SJSA1 (cell line): ENCODE results near the gene PFAS. TPM values are rescaled to one million over a fixed set of nuclear protein-coding genes. Genes with fewer than 3 reads are reported as not detected.

ENCODE experiments used
- DNase-seq, 2 experiments: peaks; one replicate each; pipeline ENCODE4 v3.0.0-alpha.2; 2015 to 2020; ENCODE audit warnings: low spot score in 2 of 2, low read depth in 1 of 2
- H3K27ac ChIP-seq: fragments of 250-450 bp; sonication (Bioruptor Pico); 2 replicates; pipeline ENCODE4 v1.5.1; 2020; ENCODE audit warnings: mild to moderate bottlenecking, moderate library complexity
- H3K27me3 ChIP-seq: fragments of 250-450 bp; sonication (Bioruptor Pico); replicated peaks from 2 replicates; pipeline ENCODE4 v1.5.1; 2020; ENCODE audit warnings: mild to moderate bottlenecking, moderate library complexity
- H3K36me3 ChIP-seq: fragments of 250-450 bp; sonication (Bioruptor Pico); 2 replicates; pipeline ENCODE4 v1.5.1; 2020; ENCODE audit warnings: mild to moderate bottlenecking
- H3K4me1 ChIP-seq: fragments of 250-450 bp; sonication (Bioruptor Pico); replicated peaks from 2 replicates; pipeline ENCODE4 v1.6.1; 2021; ENCODE audit warnings: mild to moderate bottlenecking
- H3K4me3 ChIP-seq: fragments of 250-450 bp; sonication (Bioruptor Pico); 2 replicates; pipeline ENCODE4 v1.5.1; 2020; ENCODE audit warnings: mild to moderate bottlenecking
- H3K9me3 ChIP-seq: fragments of 250-450 bp; sonication (Bioruptor Pico); replicated peaks from 2 replicates; pipeline ENCODE4 v1.5.1; 2020; ENCODE audit warnings: mild to moderate bottlenecking
- total RNA-seq: library from RNA; depleted of rRNA; stranded (reverse); fragments of >200 nt; shearing (Covaris generic); gene quantifications from 2 replicates; pipeline ENCODE4 v1.2.3, GENCODE V29; 2014

PFAS gene
- total RNA-seq, 1 experiment from 2014 or later: 29.3 TPM

GRCh38 chr17:8267480-8268147, 18.5 kb downstream of the PFAS start:
- H3K4me3 ChIP-seq: no peak overlapping the region
- no peak overlapping the region for H3K27ac ChIP-seq
- no peaks in the 10 kb centered on the region for H3K4me1 ChIP-seq
- no peak for DNase-seq
- H3K9me3 ChIP-seq: no peaks in the 10 kb centered on the region
- peaks cover 41% of the 10 kb centered on the region for H3K36me3 ChIP-seq
- H3K27me3 ChIP-seq: no peaks in the 10 kb centered on the region

GRCh38 chr17:8268550-8269298, 19.6 kb downstream of the PFAS start:
- Histone ChIP-seq H3K27ac (no peak overlapping the region), H3K9me3 (no peaks in the 10 kb centered on the region), H3K4me1 (no peaks in the 10 kb centered on the region), H3K27me3 (no peaks in the 10 kb centered on the region), H3K4me3 (no peak overlapping the region), H3K36me3 (peaks cover 31% of the 10 kb centered on the region)
- no peak for DNase-seq

- Histone ChIP-seq H3K36me3 (peaks cover 5% of the 10 kb centered on the region), H3K4me3 (no peak overlapping the region), H3K9me3 (no peaks in the 10 kb centered on the region), H3K4me1 (no peaks in the 10 kb centered on the region), H3K27me3 (no peaks in the 10 kb centered on the region), H3K27ac (no peak overlapping the region)
- no peak for DNase-seq
Observed at GRCh38 chr17:8272421-8272820, 23.3 kb downstream of the PFAS start.

- no peaks in the 10 kb centered on the region for H3K9me3 ChIP-seq
- H3K27ac ChIP-seq: no peak overlapping the region
- H3K4me3 ChIP-seq: no peak overlapping the region
- no peaks in the 10 kb centered on the region for H3K4me1 ChIP-seq
- no peak for DNase-seq
- no peaks in the 10 kb centered on the region for H3K27me3 ChIP-seq
- 0 out of 2 replicates have a peak, but pooled peaks cover 3% of the 10 kb centered on the region for H3K36me3 ChIP-seq
Observed at GRCh38 chr17:8273884-8274444, 24.9 kb downstream of the PFAS start.

- no peak overlapping the region for H3K27ac ChIP-seq
- H3K27me3 ChIP-seq: no peaks in the 10 kb centered on the region
- H3K4me1 ChIP-seq: no peaks in the 10 kb centered on the region
- H3K36me3 ChIP-seq: no peaks in the 10 kb centered on the region
- H3K4me3 ChIP-seq: no peak overlapping the region
- no peaks in the 10 kb centered on the region for H3K9me3 ChIP-seq
- DNase-seq: no peak
Observed at GRCh38 chr17:8274816-8275215, 25.7 kb downstream of the PFAS start.

GRCh38 chr17:8275421-8276290, 26.6 kb downstream of the PFAS start:
- Histone ChIP-seq H3K27me3 (no peaks in the 10 kb centered on the region), H3K4me1 (peaks cover 1% of the 10 kb centered on the region), H3K4me3 (no peak overlapping the region), H3K9me3 (no peaks in the 10 kb centered on the region), H3K27ac (no peak overlapping the region), H3K36me3 (no peaks in the 10 kb centered on the region)
- DNase-seq: no peak

- Histone ChIP-seq H3K4me1 (peaks cover 12% of the 10 kb centered on the region), H3K9me3 (no peaks in the 10 kb centered on the region), H3K4me3 (no peak overlapping the region), H3K27me3 (no peaks in the 10 kb centered on the region), H3K36me3 (no peaks in the 10 kb centered on the region), H3K27ac (no peak overlapping the region)
- DNase-seq: no peak
Observed at GRCh38 chr17:8277317-8277716, 28.2 kb downstream of the PFAS start.

- no peaks in the 10 kb centered on the region for H3K27me3 ChIP-seq
- H3K36me3 ChIP-seq: no peaks in the 10 kb centered on the region
- no peak for DNase-seq
- no peak overlapping the region for H3K4me3 ChIP-seq
- H3K27ac ChIP-seq: no peak overlapping the region
- H3K9me3 ChIP-seq: no peaks in the 10 kb centered on the region
- H3K4me1 ChIP-seq: peaks cover 12% of the 10 kb centered on the region
Observed at GRCh38 chr17:8282345-8282744, 33.3 kb downstream of the PFAS start.

GRCh38 chr17:8283356-8283755, 34.3 kb downstream of the PFAS start:
- no peak for DNase-seq
- no peaks in the 10 kb centered on the region for H3K27me3 ChIP-seq

GRCh38 chr17:8284126-8284525, 35.0 kb downstream of the PFAS start:
- H3K9me3 ChIP-seq: no peaks in the 10 kb centered on the region
- no peaks in the 10 kb centered on the region for H3K36me3 ChIP-seq
- no peak for DNase-seq
- H3K27me3 ChIP-seq: no peaks in the 10 kb centered on the region
- H3K27ac ChIP-seq: no peak overlapping the region
- no peak overlapping the region for H3K4me3 ChIP-seq
- H3K4me1 ChIP-seq: peaks cover 16% of the 10 kb centered on the region

More at GRCh38 chr17:8283356-8283755, 34.3 kb downstream of the PFAS start:
- no peaks in the 10 kb centered on the region for H3K9me3 ChIP-seq
- no peak overlapping the region for H3K4me3 ChIP-seq
- H3K36me3 ChIP-seq: no peaks in the 10 kb centered on the region
- H3K27ac ChIP-seq: no peak overlapping the region
- peaks cover 15% of the 10 kb centered on the region for H3K4me1 ChIP-seq

- Histone ChIP-seq H3K4me1 (peaks cover 23% of the 10 kb centered on the region), H3K27ac (no peak overlapping the region), H3K4me3 (no peak overlapping the region), H3K9me3 (no peaks in the 10 kb centered on the region), H3K36me3 (0 out of 2 replicates have a peak, but pooled peaks cover 5% of the 10 kb centered on the region), H3K27me3 (no peaks in the 10 kb centered on the region)
- no peak for DNase-seq
Observed at GRCh38 chr17:8285270-8286181, 36.4 kb downstream of the PFAS start.

GRCh38 chr17:8287651-8288335, 38.7 kb downstream of the PFAS start:
- Histone ChIP-seq H3K36me3 (0 out of 2 replicates have a peak, but pooled peaks cover 5% of the 10 kb centered on the region), H3K9me3 (no peaks in the 10 kb centered on the region), H3K27ac (no peak overlapping the region), H3K27me3 (no peaks in the 10 kb centered on the region), H3K4me3 (peak overlapping the region; percentile 58), H3K4me1 (peaks cover 11% of the 10 kb centered on the region)
- DNase-seq: no peak
